GM15510 (cell line): ENCODE measurements around the gene RBMS3.

ENCODE experiments used
- POLR2A ChIP-seq: IDR thresholded peaks from 3 replicates; pipeline ENCODE4 v1.6.1; 2011; ENCODE audit warnings: borderline replicate concordance; ENCODE audit not compliant: insufficient read length; ENCODE audit errors: extremely low read depth

RBMS3 gene

DNA sequence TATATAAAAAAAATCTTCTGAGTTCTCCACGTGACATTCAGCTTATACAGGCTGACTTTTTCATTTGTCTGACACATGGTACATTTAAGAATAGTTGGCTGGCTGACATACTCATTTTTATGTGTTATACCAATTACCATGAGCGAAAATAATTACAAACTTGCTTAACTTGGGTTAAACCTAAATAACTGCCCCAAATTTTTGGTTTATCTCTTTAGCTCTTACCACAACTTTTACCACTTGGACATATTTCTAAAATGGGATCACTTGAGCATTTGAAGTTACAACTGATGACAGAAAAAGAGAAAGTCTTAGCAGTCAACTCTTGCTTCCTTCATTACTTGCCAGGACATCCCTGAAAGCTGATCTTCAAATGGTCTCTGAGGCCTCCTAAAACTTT is 618.1 kb downstream of the RBMS3 start:
- TF ChIP-seq POLR2A: no peak

DNA sequence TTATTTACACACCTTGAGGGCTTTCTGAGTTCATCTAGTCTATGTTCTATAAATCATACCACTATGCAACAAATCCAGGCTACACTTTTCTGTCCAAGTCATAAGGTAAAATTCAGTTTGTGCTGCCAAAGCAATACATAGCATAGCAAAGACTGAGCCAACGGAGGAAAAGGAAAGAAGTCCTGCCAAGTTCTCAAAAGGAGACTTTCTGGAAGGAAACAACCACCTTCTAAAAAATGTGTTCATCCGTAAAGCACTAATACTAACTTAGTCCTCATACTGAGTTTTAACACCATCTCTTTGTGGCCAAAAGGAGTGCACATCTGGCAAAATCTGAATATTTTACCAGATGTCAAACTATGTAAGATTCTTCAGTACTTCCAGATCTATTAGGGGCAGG is 620.2 kb downstream of the RBMS3 start:
- no peak for TF ChIP-seq POLR2A

DNA sequence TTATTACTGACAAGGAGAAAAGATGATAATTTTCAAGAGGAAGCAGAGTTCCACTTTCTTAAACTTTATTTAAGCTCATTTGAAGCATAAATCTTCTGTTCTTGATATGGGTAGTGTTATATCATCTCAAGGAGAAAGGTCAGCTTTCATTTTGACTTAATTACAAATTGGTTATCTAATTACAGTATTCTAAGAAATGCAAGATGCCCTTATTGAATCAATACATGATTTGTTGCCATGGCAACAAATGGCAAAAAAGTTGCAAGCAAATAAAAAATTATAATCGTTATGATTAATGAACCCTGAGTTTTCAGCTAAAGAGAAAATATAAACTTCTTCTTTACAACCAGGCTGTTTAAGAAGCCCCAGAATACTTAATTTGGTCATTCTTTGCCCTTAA is 622.7 kb downstream of the RBMS3 start:
- no peak for TF ChIP-seq POLR2A

DNA sequence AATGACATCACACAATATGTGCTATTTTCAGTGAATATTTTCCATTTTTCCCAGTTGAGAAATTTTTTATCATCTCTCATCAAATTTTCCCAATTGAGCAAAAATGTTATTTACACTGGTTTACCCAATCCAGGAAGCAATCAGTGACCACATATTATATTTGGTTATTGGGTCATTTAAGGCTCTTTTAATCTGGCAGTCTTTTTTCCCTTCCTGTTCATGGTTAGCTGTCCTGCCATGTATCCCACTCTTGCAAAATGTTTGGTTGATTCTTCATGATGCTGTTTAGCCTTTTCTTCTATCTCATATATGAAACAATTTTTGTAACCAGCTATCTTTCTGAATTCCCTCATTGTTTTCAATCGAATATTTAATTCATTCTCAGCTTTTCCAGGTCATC is 626.0 kb downstream of the RBMS3 start:
- no peak for TF ChIP-seq POLR2A

DNA sequence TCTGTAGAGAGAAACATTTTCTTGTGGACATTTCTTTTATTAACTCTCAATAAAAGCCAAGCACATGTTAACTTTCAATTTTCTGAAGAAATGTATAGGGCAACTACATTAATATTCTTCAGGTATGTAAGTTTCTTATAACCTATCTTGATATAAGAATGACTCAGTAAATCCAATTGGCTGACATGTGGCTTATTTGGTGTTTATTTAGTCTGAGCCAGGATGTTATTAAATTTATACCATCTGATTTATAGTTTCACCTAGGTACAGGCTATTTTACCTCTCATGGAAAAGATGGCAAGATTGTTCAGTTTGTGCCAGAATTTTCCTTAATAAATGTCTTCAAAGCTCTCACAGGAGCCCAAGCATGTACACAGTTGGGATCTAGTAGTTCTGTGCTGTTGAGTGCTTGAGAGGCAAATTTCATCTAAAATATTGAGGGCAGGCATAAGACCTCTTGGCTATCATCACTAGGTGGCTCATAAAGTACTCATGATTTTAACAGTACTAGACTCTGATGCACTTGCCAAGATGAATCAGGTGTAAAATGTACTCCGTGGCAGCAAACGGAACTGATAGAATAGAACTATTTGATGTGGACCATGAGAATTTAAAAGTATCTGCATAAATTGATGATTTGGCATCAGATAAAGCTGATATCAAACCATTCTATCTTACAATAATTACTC is 631.9 kb downstream of the RBMS3 start:
- TF ChIP-seq POLR2A: no peak

DNA sequence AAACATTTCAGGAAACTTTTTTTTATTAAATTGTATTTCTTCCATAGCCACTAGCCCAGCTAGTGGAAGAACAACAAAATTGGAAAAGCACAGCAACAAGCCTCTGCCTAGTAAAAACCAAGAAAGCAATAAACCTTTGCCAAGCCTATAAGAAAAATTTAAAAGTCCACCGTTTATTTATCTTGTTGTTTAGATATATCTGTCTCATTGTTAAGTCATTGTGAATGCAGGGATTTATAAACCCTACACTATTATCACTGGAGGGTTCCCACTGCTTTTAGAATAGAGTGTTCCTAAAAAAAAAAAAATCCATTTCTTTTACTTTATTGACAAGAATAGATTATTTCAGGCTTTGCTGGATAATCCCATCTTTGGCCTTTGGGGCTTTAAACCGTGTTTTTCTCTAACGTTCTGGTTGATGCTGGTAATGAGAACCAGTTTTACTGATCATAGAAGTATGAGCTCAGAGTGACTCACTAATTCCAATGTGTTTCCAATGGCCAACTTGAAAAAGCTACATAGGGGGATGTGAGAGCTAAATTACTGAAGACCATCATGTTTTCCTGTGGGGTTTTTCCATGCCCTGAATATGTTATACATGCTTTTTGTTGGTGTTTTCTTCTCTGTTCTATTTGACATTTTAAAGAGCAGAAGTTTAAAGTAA is 634.1 kb downstream of the RBMS3 start:
- no peak for TF ChIP-seq POLR2A

DNA sequence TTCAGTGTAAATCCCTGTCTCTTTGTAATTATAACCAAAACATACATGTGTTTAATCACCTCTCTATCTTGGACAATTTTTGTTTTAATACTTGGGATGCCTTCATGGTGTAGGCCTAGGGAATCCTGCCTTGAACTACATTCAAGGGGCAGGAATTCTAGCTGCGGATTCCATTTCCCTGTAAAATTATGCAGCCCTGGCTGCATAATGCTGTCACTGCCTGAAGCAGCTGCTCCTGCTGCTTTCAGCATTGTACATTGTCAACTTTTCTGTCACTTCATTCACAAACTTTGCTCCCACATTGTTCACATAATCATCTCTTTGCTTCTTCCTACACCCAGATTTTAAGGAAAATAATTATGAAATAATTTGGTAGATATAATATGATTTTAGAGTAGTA is 638.7 kb downstream of the RBMS3 start:
- no peak for TF ChIP-seq POLR2A

DNA sequence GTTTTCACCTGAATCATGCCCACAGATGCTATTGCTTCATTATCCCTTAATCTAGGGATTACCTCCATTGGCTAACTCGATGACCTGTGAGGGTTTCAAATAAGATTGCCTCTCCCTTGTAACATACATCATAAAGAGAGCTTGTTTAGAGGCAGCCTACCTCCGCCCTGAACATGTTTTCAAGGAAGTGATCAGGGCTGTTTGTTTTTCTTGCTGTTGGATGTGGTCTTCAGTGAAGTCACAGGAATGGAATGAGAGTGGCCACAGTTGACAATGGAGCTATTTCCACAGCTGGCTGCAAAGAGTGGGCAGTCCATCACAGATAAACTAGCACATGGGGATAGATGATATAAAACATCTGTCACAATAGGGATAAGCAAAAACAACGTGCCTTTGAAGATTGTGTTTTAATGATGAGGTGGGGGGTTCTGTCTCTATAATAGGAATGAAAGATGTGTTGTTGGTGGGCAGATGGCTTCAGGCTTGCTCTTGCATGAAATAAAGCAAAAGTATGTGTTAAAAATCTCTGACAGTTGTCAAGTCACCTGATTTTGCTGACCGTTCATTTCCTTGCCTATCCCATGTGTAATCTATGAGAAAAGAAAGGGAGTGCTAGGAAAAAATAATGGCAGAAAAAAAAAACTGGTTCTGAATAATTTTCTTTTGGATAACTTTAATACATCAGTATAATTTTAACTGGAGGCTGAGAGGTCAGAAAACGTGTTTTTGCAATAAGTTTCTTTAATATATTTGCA is 642.3 kb downstream of the RBMS3 start:
- no peak for TF ChIP-seq POLR2A

DNA sequence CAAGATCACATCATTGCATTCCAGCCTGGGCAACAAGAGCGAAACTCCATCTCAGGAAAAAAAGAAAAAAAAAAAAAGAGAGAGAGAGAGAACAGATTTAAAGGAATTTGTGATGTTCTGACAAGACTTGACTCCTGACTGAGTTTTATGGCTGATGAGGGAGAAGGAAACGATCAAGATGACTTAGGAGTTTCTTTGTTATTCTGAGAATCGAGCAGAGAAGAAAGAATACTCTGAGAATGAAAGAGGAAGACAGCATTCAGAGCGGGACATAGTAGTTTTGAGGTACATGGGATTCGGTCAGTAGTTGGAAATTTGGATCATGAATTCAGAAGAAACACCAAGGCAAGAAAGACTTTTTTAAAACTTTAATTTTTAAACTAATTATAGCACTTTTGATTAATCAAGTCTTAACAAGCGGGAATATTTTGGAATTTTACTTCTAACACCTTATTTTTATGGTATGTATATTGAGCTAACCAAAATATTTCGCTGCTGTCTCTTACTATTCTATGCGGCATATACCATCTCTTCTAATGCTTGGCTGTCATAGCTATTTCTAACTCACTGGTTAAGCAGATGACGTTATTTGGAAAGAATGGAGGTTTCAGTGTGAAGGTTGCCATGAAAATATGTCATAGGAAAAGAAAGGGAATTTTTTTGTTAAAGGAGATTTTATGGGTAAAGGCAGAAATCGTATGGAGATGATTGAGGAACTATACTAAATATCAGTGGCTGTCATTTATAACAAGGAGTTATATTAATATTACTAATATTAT is 644.1 kb downstream of the RBMS3 start:
- TF ChIP-seq POLR2A: no peak

DNA sequence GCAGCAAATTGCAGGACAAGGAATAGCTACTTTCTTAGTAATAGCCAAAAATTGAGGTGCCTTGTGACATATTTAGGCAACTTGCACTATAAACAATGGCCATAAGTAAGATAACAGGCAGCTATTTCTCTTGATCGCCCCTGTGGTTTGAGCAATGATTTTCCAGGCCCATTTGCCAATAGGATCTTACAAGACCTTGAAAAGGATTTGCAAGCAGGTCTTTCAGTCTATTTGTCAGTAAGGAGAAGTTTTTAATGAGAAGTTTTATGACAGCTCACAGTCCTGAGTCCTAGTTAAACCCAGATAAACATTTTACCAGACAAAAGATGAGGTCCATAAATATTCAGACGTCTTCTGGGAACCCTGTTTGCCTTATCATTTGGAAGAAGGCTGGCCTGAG is 645.5 kb downstream of the RBMS3 start:
- no peak for TF ChIP-seq POLR2A

DNA sequence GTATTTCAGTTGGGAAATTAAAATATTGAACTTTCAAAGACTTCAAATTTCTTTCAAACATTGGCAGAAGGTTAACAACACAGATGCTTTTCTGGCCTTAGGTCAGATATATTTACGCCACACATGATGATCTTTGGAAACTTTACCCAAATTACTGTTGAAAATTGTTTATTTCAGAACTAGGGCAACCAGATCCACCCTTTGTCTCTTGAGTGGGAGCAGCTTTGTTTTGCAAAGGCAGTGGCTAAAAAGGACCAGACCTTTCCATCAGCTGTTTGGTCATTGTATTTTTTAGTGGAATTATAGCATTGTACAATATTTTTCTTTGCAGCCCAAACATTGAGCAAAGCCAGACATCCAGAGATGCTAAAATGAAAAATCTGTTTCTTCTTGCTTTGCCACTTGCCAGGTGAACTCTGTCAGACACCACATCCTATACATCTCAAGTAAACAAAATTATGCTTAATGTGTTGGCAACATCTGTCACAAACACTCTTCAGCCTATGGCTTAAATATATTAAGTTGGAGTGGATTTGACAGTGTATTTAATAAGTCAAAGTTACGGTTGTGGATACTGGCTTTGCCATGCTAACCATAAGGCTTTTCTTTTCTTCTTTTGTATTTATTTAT is 651.9 kb downstream of the RBMS3 start:
- no peak for TF ChIP-seq POLR2A

DNA sequence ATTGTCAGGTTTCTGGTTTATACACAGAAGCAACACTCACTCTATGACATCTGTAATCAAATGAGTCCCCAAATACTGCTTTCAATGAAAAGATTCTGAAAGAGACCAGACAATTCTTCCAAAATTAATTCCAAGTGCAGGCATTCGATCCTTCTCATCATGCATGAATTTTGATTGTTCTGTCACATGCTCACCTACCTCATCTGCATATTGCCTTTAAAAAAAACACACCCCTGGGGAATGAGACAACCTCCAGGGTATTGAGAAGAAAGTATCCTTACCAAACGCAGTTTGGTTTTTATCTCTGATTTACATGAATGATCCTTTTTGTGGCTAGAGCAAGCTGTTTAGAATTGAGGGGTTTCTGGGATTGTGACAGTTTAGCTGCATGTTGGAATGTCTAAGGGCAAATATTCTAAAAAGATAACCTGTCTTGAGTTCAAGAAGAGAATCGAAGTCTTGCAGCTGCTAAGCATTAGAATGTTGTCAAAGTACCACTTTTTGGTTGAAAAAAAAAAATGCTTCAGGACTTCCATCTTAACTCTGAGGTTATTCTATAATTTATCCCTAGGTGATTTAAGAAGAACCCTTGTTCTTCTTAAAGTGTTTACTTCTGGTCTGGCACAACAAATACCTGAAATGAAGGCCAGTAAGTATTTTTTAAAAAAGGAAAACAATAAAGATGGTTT is 653.1 kb downstream of the RBMS3 start:
- TF ChIP-seq POLR2A: no peak

DNA sequence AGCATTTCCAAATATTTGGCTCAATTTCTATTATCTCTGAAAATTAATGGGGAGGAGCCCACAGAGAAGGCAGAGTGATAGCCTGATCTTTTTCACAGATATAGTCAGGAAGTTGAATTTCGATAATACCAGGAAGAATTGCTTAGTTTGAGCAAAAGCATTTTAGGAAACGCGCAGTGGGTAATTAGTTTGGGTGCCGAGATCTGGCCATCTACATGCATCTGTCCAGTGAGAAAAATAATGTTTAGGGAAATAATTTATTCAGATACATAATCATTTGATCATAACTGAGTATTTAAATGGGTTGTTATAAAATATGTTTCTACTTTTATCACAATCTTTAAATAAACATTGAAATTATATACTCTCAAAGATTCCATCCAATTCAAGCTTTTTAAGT is 653.9 kb downstream of the RBMS3 start:
- TF ChIP-seq POLR2A: no peak

DNA sequence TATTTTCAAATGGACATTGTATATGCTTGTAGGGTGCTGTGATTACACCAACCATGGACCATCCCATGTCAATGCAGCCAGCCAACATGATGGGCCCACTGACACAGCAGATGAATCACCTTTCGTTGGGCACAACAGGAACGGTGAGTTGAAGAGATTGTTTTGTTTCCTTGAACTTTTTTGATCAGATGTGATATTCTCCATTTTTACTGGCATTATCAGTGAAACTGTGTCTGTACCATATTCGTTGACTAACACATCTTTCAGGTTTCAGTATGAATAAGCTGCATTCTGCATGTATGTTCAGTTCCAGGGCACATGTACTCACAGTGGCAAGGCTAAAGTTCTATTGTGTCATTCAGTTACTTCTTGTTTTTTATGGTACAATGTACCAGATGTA is 655.2 kb downstream of the RBMS3 start:
- no peak for TF ChIP-seq POLR2A
